SK-N-DZ (cell line): Measurements from ENCODE around the gene NELL1.
"Not testable (repeated sequence)": the region's sequence is repeated elsewhere in the genome, so short reads cannot be mapped to it uniquely, and the experiment has no call there.

Experiments used
- DNase-seq: peaks from one replicate; pipeline ENCODE4 v3.0.0-alpha.2; 2015; ENCODE audit warnings: low spot score

The NELL1 gene

GRCh38 chr11:21190181-21190580 is 520.8 kb downstream of the NELL1 start:
- no peak for DNase-seq

GRCh38 chr11:21195995-21196394 is 526.6 kb downstream of the NELL1 start:
- no peak for DNase-seq

GRCh38 chr11:21198498-21198897 is 529.1 kb downstream of the NELL1 start:
- no peak for DNase-seq

GRCh38 chr11:21205205-21205604 is 535.8 kb downstream of the NELL1 start:
- DNase-seq: no peak

GRCh38 chr11:21225860-21226259 is 556.5 kb downstream of the NELL1 start:
- no peak for DNase-seq

GRCh38 chr11:21229224-21229623 is 559.8 kb downstream of the NELL1 start:
- DNase-seq: no peak

GRCh38 chr11:21250196-21250595 is 580.8 kb downstream of the NELL1 start:
- DNase-seq: no peak

- DNase-seq: no peak
These were observed 584.7 kb downstream of the NELL1 start for GRCh38 chr11:21254055-21254454.

- no peak for DNase-seq
These were observed 585.4 kb downstream of the NELL1 start for GRCh38 chr11:21254790-21255189.

GRCh38 chr11:21257461-21257860 is 588.1 kb downstream of the NELL1 start:
- no peak for DNase-seq

- no peak for DNase-seq
These were observed 589.0 kb downstream of the NELL1 start for GRCh38 chr11:21258414-21258813.

GRCh38 chr11:21260101-21260500 is 590.7 kb downstream of the NELL1 start:
- DNase-seq: peak; percentile 12

GRCh38 chr11:21262992-21263391 is 593.6 kb downstream of the NELL1 start:
- no peak for DNase-seq

GRCh38 chr11:21264125-21264524 is 594.7 kb downstream of the NELL1 start:
- DNase-seq: peak; percentile 65

- DNase-seq: no peak
These were observed 598.6 kb downstream of the NELL1 start for GRCh38 chr11:21268036-21268435.

GRCh38 chr11:21272139-21272538 is 602.8 kb downstream of the NELL1 start:
- DNase-seq: not testable (repeated sequence)

- DNase-seq: no peak
These were observed 609.5 kb downstream of the NELL1 start for GRCh38 chr11:21278840-21279239.

- no peak for DNase-seq
These were observed 615.7 kb downstream of the NELL1 start for GRCh38 chr11:21285104-21285503.

- DNase-seq: no peak
These were observed 620.3 kb downstream of the NELL1 start for GRCh38 chr11:21289686-21290085.

GRCh38 chr11:21295508-21295907 is 626.1 kb downstream of the NELL1 start:
- DNase-seq: no peak

- no peak for DNase-seq
These were observed 632.6 kb downstream of the NELL1 start for GRCh38 chr11:21301981-21302380.

GRCh38 chr11:21306739-21307358 is 637.5 kb downstream of the NELL1 start:
- peak; percentile 46 for DNase-seq

- DNase-seq: no peak
These were observed 638.5 kb downstream of the NELL1 start for GRCh38 chr11:21307874-21308273.

GRCh38 chr11:21316591-21316990 is 647.2 kb downstream of the NELL1 start:
- no peak for DNase-seq
